Endodermal cell (in vitro differentiated cells): ENCODE data around the gene VIPR1. TPM values are rescaled to one million over a fixed set of nuclear protein-coding genes. Genes with fewer than 3 reads are reported as not detected.

ENCODE experiments used
- DNase-seq: peaks from one replicate; pipeline ENCODE4 v3.0.0-alpha.2; 2017
- H3K27ac ChIP-seq: 2 replicates; pipeline ENCODE4 v1.5.1; 2013; ENCODE audit warnings: mild to moderate bottlenecking, low read depth, low read length, moderate library complexity
- H3K27me3 ChIP-seq: 2 replicates; pipeline ENCODE4 v1.6.1; 2013; ENCODE audit warnings: mild to moderate bottlenecking, low read length, moderate library complexity; ENCODE audit not compliant: insufficient read depth, control insufficient read depth, poor library complexity, severe bottlenecking
- H3K36me3 ChIP-seq: 2 replicates; pipeline ENCODE4 v1.7.0; 2013; ENCODE audit warnings: mild to moderate bottlenecking, low read length, moderate library complexity; ENCODE audit not compliant: control insufficient read depth, insufficient read depth
- H3K4me1 ChIP-seq: one replicate; pipeline ENCODE4 v1.7.0; 2013; ENCODE audit warnings: low read length; ENCODE audit not compliant: control insufficient read depth, insufficient read depth
- H3K4me3 ChIP-seq: 2 replicates; pipeline ENCODE4 v1.5.1; 2013; ENCODE audit warnings: mild to moderate bottlenecking, low read length, moderate library complexity
- H3K9ac ChIP-seq: 2 replicates; pipeline ENCODE4 v1.6.1; 2013; ENCODE audit warnings: mild to moderate bottlenecking, low read length, moderate library complexity; ENCODE audit not compliant: poor library complexity, severe bottlenecking; ENCODE audit errors: extremely low read depth
- H3K9me3 ChIP-seq: 2 replicates; pipeline ENCODE4 v1.6.1; 2013; ENCODE audit warnings: mild to moderate bottlenecking, low read length, moderate library complexity; ENCODE audit not compliant: control insufficient read depth
- H3K27ac Mint-ChIP-seq: 2 replicates; pipeline ENCODE4 v1.8.0; 2020; ENCODE audit warnings: mixed read lengths
- H3K27me3 Mint-ChIP-seq: 2 replicates; pipeline ENCODE4 v1.8.0; 2021; ENCODE audit warnings: mild to moderate bottlenecking, mixed read lengths; ENCODE audit not compliant: insufficient read depth
- H3K36me3 Mint-ChIP-seq: 2 replicates; pipeline ENCODE4 v1.8.0; 2020; ENCODE audit warnings: low read depth, mixed read lengths
- H3K4me1 Mint-ChIP-seq: 2 replicates; pipeline ENCODE4 v1.8.0; 2020; ENCODE audit warnings: mixed read lengths
- H3K4me3 Mint-ChIP-seq: 2 replicates; pipeline ENCODE4 v1.8.0; 2020; ENCODE audit warnings: mild to moderate bottlenecking, moderate library complexity, mixed read lengths
- H3K9me3 Mint-ChIP-seq: 2 replicates; pipeline ENCODE4 v1.8.0; 2020; ENCODE audit warnings: mild to moderate bottlenecking, mixed read lengths
- WGBS, 2 experiments: methylation state at CpG; one replicate each; pipeline versions ENCODE4 v1.1.5 to v1.1.7; 2013; ENCODE audit warnings: missing lambda C conversion rate in 2 of 2, mixed read lengths in 1 of 2; ENCODE audit not compliant: insufficient coverage in 1 of 2, insufficient read length in 1 of 2; 5-methylcytosine and 5-hydroxymethylcytosine counted together
- total RNA-seq, 2 donors: library from RNA; stranded (reverse); fragmentation: NEBNext Ultra II Directional in 1 of 2; extraction: Animal tissue kit (Norgen Biotek cat#: 25700) in 1 of 2; gene quantifications; 2 replicates in 1 of 2; 3 replicates in 1 of 2; pipeline ENCODE4 v1.2.1, GENCODE V29; 2021
- TF ChIP-seq, protein P1 (sequence below): fragments of 200-600 bp; sonication (generic); conservative IDR thresholded peaks from 2 replicates; pipeline ENCODE4 v1.5.0; 2021; ENCODE audit warnings: antibody characterized with exemption, mild to moderate bottlenecking

The VIPR1 gene
- total RNA-seq, 2 donors from 2014 or later = 12.9 to 14.7 TPM

DNA sequence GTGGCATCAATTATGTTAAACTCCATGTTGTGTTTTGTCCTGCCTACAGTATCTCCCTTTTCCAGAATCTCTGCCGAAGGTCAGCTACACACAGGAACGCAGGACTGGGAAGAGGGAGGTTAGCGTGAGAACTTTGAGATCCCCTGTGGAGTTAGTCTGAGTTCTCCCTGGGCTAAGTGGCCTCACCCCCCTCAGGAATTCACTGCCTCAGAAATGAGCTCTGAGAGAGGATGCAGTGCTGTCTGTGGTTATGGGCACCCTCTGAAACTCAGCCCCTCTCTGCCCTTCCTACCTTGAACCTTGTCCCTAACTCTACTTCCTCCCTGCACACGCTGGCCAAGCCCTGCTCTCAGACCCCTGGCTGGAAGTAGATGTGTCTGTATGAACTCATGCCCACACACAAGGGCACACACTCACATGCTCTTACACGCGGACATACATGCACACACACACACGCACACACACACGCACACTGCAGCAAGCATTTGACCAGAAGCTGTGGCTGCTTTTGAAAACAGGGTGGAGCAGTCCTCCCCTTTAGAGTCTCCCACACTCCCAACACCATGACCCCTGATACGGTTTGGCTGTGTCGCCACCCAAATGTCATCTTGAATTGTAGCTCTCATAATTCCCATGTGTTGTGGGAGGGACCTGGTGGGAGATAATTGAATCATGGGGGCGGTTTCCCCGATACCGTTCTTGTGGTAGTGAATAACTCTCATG, 5.3 kb upstream of the VIPR1 start:
- Histone ChIP-seq H3K36me3 (no peaks in the 10 kb centered on the region), H3K9ac (no peak overlapping the region), H3K4me3 (no peak overlapping the region), H3K27ac (no peak overlapping the region), H3K4me1 (peaks cover 5% of the 10 kb centered on the region), H3K27me3 (peaks cover 44% of the 10 kb centered on the region), H3K9me3 (no peaks in the 10 kb centered on the region)
- WGBS, 2 experiments = 51 to 67% methylated on average over 7 to 13 of the region's 13 CpGs
- Mint-ChIP-seq H3K4me3 (peak overlapping the region; percentile 25), H3K36me3 (no peaks in the 10 kb centered on the region), H3K27me3 (peaks cover 45% of the 10 kb centered on the region), H3K4me1 (peaks cover 21% of the 10 kb centered on the region), H3K9me3 (no peaks in the 10 kb centered on the region), H3K27ac (peak overlapping the region; percentile 88)
- DNase-seq = peak; percentile 89
- TF ChIP-seq, protein P1, sequence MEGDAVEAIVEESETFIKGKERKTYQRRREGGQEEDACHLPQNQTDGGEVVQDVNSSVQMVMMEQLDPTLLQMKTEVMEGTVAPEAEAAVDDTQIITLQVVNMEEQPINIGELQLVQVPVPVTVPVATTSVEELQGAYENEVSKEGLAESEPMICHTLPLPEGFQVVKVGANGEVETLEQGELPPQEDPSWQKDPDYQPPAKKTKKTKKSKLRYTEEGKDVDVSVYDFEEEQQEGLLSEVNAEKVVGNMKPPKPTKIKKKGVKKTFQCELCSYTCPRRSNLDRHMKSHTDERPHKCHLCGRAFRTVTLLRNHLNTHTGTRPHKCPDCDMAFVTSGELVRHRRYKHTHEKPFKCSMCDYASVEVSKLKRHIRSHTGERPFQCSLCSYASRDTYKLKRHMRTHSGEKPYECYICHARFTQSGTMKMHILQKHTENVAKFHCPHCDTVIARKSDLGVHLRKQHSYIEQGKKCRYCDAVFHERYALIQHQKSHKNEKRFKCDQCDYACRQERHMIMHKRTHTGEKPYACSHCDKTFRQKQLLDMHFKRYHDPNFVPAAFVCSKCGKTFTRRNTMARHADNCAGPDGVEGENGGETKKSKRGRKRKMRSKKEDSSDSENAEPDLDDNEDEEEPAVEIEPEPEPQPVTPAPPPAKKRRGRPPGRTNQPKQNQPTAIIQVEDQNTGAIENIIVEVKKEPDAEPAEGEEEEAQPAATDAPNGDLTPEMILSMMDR = no peak

DNA sequence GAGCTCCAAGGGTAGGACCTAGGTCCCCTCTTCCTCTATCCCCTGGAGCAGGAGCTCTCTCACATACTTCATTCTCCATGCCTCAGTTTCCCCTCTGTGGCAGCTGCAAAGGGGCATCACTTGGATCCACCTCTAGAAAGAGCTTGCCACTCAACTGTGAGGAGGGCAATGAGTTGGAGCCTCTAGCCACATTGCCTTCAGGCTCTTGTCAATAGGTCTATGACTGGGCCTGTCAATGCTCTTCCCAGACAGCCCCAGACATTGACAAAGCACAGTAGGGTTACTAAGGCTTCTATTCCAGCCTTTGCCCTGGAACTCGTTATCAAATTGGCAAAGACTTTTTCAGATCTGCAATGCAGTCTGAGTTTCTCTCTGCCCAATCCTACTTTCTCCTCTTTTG, 4.4 kb upstream of the VIPR1 start:
- peaks cover 24% of the 10 kb centered on the region for H3K4me1 Mint-ChIP-seq

DNA sequence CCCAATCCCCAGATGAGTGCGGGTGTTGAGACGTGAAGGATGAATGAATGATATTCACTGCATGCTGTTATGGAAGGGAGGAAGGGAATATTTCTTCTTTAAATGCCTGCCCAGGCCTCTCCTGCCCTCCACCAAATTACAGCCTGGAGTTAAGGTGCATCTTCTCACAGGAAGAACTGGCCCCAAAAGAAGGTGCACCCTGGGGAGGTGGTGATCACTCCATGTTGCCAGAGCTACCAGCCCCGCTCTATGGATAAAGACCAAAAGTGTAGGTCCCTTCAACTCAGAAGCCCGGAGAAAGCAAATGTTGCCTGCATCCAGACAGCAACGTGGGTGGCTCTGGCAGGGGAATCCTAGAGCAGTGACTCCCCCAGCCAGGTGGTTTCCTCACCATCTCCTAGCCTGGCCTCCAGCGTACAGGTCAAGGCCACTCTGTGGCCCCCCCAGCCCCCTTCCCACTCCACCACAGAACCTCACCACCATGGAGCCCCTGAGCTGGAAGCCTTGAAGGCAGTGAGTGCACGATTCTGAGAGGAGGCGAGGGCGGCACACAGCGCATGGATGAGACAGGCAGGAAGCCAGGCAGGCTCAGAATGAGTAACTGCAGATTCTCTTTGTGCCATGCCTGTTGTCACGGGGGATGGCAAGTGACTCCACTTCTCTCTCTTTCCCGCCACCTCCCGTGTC, 3.5 kb upstream of the VIPR1 start:
- H3K27me3 ChIP-seq = peaks cover 56% of the 10 kb centered on the region
- H3K9ac ChIP-seq = no peak overlapping the region
- H3K4me3 Mint-ChIP-seq = no peak overlapping the region
- TF ChIP-seq, protein P1 = no peak
- H3K27me3 Mint-ChIP-seq = peaks cover 55% of the 10 kb centered on the region
- no peak overlapping the region for H3K27ac Mint-ChIP-seq
- 92 to 95% methylated on average over 8 to 13 of the region's 13 CpGs for WGBS, 2 experiments
- peaks cover 5% of the 10 kb centered on the region for H3K4me1 ChIP-seq
- no peaks in the 10 kb centered on the region for H3K9me3 ChIP-seq
- no peaks in the 10 kb centered on the region for H3K9me3 Mint-ChIP-seq
- no peak overlapping the region for H3K27ac ChIP-seq
- no peaks in the 10 kb centered on the region for H3K36me3 ChIP-seq
- no peak overlapping the region for H3K4me3 ChIP-seq
- DNase-seq = peak; percentile 43
- no peaks in the 10 kb centered on the region for H3K36me3 Mint-ChIP-seq
- H3K4me1 Mint-ChIP-seq = peaks cover 26% of the 10 kb centered on the region

More for the DNA sequence above, 4.4 kb upstream of the VIPR1 start:
- Histone ChIP-seq H3K36me3 (no peaks in the 10 kb centered on the region), H3K9me3 (no peaks in the 10 kb centered on the region), H3K4me3 (no peak overlapping the region), H3K27ac (no peak overlapping the region), H3K27me3 (peaks cover 48% of the 10 kb centered on the region), H3K4me1 (peaks cover 5% of the 10 kb centered on the region), H3K9ac (no peak overlapping the region)
- H3K27ac Mint-ChIP-seq = peak overlapping the region; percentile 2
- H3K9me3 Mint-ChIP-seq = no peaks in the 10 kb centered on the region
- TF ChIP-seq, protein P1 = no peak
- H3K27me3 Mint-ChIP-seq = peaks cover 46% of the 10 kb centered on the region
- no peak overlapping the region for H3K4me3 Mint-ChIP-seq
- peak; percentile 39 for DNase-seq
- H3K36me3 Mint-ChIP-seq = no peaks in the 10 kb centered on the region
- 71 to 75% methylated on average over 1 of the region's 1 CpG for WGBS, 2 experiments
